Kidney capillary endothelial cell (primary cell): Measurements from ENCODE around the gene FLT1.

ENCODE experiments used
- DNase-seq: peaks from one replicate; pipeline ENCODE4 v3.0.0-alpha.2; 2018; ENCODE audit warnings: low spot score

The FLT1 gene

GRCh38 chr13:28338742-28339141, 156.2 kb downstream of the FLT1 start:
- DNase-seq = no peak

- DNase-seq = no peak
Observed at GRCh38 chr13:28338006-28338574, 156.8 kb downstream of the FLT1 start.

- no peak for DNase-seq
Observed at GRCh38 chr13:28337166-28338005, 157.5 kb downstream of the FLT1 start.

- no peak for DNase-seq
Observed at GRCh38 chr13:28336193-28336657, 158.7 kb downstream of the FLT1 start.

GRCh38 chr13:28333204-28333881, 161.6 kb downstream of the FLT1 start:
- DNase-seq = no peak

- peak; percentile 99 for DNase-seq
Observed at GRCh38 chr13:28329395-28330158, 165.4 kb downstream of the FLT1 start.

- DNase-seq = no peak
Observed at GRCh38 chr13:28328271-28328607, 166.7 kb downstream of the FLT1 start.

GRCh38 chr13:28327373-28328270, 167.3 kb downstream of the FLT1 start:
- no peak for DNase-seq

GRCh38 chr13:28326056-28326455, 168.9 kb downstream of the FLT1 start:
- no peak for DNase-seq

GRCh38 chr13:28325022-28325421, 169.9 kb downstream of the FLT1 start:
- DNase-seq = no peak

GRCh38 chr13:28324181-28324789, 170.6 kb downstream of the FLT1 start:
- peak; percentile 84 for DNase-seq

- peak; percentile 67 for DNase-seq
Observed at GRCh38 chr13:28322256-28322905, 172.5 kb downstream of the FLT1 start.

GRCh38 chr13:28321756-28322155, 173.2 kb downstream of the FLT1 start:
- no peak for DNase-seq

- no peak for DNase-seq
Observed at GRCh38 chr13:28320884-28321574, 173.9 kb downstream of the FLT1 start.

GRCh38 chr13:28320209-28320608, 174.7 kb downstream of the FLT1 start:
- no peak for DNase-seq

GRCh38 chr13:28319528-28319927, 175.4 kb downstream of the FLT1 start:
- no peak for DNase-seq

- DNase-seq = no peak
Observed at GRCh38 chr13:28318496-28318895, 176.4 kb downstream of the FLT1 start.

- DNase-seq = no peak
Observed at GRCh38 chr13:28316836-28317235, 178.1 kb downstream of the FLT1 start.

- DNase-seq = no peak
Observed at GRCh38 chr13:28316129-28316528, 178.8 kb downstream of the FLT1 start.

GRCh38 chr13:28314879-28315278, 180.0 kb downstream of the FLT1 start:
- no peak for DNase-seq
